Measurements from ENCODE around the gene MYO1H. TPM values are rescaled to one million over a fixed set of nuclear protein-coding genes. Genes with fewer than 3 reads are reported as not detected.

Gene MYO1H
- total RNA-seq, 1 donor from 2014 or later: not detected

DNA sequence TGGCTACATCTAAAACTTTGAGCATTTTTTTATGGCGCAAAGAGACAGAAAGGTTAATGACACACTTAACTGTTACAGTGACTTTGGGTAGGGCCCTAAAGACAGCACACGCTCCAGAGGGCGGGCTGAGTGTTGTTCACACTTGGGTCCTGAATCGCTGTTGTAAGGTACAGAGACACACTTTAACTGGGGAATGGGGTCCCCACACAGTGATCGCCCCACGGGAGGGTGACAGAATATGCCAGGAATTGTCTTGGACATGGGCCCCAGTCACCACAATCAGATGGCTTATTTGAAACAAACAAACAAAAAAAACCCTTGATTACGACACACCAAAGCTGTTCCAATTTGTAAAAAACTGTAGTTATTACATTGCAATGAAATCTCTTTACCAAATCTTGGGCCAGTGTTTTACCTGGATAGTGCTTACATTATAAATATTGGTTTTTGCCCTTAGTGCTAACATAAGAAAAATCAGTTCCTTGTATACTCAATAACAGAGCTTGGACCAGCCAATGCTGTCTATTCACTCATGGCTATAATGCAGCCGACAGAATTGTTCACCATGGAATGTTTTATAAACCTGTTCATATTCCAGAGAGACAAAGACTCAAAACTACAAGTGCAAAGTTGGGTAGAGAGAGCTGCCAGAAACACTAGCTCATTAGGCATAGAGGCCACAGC is 101.1 kb downstream of the MYO1H start:
- no peak for DNase-seq (ENCODE audit: low spot score)

DNA sequence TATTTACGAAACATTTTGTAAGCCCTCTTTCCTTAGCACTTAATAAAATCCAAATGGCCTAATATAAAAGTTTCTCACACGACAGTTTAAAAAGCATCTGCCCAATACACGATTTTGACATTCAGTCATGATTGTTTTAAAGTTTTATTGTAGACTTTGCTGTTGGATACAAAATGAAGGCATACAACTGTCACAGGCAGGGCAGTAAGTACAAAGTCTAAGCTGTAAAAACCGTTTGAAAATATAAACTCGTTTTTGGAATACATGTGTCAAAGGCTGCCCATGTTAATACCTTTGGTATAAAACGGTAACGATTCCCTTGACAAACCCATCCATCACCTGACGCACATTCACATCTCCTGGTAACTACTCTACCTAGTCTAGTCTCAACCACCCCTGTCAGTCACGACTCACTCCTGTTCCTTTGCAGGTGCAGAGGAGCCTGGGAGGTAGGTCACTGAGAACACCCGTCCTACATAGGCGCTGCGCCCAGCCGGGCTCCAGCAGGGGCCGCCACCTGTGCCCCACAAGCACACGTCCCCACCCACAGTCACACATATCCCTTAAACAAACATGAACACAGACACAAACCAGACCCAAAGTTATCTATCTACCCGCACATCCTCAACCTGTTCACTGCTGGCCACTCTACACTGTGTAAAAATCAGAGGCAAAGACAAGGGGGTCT is 102.3 kb downstream of the MYO1H start:
- no peak for DNase-seq (ENCODE audit: low spot score)

DNA sequence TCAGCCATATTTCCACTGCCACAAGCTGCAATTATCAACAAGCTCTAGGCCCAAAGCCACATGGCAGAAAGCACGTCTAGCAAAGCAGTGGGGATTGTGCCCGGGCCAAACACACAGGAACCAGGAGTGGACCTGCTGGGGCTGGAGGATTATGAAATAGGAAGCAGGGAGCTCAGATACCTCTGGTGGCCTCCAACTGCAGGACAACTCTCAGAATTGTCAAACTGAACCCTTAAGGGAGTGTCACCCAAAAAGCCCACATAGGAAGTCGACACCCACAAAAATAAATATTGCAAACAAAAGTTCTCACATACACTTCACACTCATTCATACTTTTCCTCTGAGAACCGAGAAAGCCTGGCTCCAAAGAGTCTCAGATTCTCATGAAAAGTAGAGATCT is 103.3 kb downstream of the MYO1H start:
- DNase-seq (ENCODE audit: low spot score): no peak

DNA sequence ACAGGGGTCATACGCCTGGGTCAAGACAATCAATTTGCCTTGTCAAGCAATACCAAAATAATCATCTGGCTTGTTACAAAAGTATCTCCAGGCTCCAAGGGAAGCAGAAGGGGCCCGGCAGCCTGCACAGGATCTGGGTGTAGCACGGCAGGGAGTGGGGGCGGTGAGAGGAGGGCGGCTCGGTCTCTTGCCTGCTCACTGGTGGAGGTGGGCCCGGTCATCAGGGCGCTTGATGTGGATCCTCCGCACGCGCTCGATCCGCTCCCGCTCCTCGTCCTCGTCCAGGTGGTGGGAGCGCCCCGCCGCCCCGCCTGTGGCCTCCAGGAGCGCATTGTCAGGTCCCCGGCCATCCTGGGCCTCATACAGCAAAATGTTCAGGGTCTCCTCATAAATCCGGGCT is 103.7 kb downstream of the MYO1H start:
- DNase-seq (ENCODE audit: low spot score): no peak

DNA sequence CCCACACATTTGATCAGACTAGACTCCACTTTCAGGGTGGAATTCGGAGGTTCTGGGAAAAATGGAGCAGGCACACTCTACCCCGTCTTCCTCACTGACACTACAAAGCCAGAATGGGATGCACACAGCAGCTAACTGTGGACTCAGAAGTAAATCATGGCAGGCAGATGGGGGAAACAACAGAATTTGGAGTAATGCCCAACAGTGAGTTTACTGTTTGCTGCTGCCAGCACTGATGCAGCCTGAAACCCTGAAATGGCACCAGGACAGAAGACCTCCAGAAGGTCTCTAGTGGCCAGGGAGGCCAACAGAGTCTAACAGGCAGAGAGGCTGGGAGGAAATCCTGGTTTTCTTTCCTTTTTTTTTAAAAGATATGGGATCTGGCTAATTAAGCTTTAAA is 104.8 kb downstream of the MYO1H start:
- no peak for DNase-seq (ENCODE audit: low spot score)

DNA sequence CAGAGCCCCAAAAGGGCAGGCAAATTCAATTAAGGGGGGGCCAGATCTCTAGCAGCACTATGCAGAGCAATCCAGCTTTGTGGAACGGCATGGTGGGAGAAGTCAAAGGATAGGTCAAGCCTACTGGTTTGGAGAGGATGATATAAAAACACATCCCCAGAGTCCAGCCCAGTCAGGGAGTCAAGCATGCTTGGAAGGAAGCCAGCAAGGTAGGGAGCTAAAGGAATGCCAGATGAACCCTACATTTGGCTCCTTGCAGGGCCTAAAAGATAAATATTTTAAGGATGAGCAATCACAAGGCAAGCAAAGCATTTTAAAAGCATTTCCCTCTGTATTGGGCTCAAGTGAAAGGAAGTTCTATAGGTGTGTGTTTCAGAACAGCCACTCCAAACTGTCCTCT is 108.0 kb downstream of the MYO1H start:
- DNase-seq (ENCODE audit: low spot score): no peak

DNA sequence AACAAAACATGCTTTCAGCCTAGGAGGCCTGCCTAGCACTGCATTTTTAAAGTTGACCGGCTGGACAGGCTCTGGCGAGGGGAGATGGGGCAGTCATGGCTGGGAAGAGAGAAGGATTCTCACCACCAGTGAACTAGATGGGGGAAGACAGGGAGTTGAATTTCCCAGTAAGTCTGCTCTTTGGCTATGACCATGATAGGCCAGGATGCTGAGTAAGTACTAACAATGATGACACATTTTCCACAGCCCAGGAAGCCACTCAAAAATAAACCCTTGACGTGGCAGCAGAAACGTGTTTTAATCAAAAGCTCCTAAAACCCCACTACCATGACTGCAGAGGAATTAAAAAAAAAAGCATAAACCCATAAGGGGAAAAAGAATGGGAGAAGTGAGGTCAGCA is 110.4 kb downstream of the MYO1H start:
- no peak for DNase-seq (ENCODE audit: low spot score)

DNA sequence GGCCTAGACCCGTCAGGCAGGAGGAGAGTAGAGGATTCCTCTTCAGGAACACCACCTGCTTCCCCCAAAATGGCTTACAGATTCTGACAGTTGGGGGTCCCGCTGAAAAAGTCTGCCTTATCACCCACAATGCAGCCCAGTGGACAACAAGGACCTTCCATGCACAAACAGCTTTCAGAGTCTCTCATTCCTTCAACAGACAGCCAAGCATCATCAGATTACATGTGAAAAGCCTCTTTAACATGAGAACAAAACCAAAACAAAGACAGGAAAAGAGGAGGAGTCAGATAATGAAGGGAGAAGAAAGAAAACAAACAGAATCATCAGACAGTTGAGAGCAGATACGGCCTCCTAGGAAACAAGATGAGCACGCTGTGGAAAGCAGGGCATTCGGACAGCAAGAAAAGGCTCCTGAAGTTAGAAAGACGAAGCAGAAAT is 111.1 kb downstream of the MYO1H start:
- no peak for DNase-seq (ENCODE audit: low spot score)

DNA sequence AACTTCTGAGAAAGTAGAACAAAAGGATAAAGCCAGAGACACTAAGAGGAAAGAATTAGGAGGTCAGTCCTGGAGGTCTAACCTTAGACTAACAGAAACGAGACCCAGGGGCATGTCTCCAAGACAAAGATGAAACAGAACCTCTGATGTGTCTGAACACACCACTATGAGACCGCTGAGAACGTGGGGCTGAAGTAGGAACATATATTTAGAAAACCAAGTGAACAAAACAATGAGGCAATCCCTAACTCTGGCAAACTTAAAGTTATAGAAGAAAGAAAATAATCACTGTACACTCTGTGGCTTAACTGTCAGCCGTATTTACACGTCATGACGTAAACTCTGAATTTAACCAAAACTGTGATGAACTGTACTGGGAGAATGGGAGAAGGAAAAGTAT is 111.5 kb downstream of the MYO1H start:
- no peak for DNase-seq (ENCODE audit: low spot score)

DNA sequence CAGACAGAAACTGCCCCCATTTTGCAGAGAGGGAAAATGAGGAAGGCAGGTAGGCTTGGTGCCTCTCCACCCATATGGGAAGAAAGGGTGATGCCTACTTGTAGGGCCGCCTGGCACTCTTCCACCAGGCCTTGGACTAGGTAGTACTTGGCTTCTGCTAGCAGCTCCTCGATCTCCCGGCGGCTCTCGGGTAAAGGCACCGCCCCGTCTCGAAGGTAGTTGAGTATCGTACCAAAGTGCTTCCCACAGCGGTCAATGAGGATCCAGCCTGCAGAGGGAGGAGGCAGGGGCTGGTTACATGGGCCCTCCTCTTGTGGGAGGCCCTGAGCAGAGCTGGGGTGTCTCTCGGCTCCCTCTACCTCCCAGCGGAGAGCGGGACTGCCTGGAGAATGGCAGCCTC is 112.8 kb downstream of the MYO1H start:
- no peak for DNase-seq (ENCODE audit: low spot score)

DNA sequence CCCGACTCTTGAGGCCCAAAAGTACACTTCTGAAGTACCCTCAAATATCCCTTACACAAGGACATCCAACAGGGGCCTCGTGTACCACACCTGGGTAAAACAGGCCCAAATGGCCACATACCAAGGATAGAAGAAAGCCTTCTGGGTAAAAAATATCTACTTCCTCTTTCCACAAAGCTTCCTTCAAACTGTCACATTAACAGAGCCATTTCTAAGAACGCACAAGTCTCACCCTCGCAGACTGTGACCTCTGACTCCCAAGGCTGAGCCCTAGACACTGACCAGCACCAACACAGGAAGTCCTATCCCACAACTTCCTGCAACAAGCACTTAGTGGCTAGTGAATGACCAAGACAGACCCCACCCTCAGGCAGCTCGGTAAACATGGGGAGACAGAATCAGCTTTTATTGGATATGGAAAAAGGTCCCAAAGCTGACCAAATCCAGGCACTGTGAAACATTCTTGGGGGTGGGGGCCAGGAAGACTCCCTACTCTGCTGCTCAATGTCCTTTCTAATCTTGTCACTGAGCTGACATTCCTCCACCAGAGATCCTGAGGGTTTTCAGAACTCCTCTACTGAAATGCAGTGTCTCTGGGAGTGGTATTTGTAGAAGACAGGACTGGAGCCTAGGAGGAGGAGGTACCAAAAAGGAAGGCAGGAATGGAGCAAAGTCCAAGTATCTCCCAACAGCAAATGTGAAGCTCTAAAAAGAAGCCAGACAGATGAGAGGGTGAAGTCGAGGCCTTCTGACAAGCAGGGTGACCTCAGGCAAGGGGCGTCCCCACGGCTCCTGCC is 113.5 kb downstream of the MYO1H start:
- peak; percentile 59 for DNase-seq (ENCODE audit: low spot score)

DNA sequence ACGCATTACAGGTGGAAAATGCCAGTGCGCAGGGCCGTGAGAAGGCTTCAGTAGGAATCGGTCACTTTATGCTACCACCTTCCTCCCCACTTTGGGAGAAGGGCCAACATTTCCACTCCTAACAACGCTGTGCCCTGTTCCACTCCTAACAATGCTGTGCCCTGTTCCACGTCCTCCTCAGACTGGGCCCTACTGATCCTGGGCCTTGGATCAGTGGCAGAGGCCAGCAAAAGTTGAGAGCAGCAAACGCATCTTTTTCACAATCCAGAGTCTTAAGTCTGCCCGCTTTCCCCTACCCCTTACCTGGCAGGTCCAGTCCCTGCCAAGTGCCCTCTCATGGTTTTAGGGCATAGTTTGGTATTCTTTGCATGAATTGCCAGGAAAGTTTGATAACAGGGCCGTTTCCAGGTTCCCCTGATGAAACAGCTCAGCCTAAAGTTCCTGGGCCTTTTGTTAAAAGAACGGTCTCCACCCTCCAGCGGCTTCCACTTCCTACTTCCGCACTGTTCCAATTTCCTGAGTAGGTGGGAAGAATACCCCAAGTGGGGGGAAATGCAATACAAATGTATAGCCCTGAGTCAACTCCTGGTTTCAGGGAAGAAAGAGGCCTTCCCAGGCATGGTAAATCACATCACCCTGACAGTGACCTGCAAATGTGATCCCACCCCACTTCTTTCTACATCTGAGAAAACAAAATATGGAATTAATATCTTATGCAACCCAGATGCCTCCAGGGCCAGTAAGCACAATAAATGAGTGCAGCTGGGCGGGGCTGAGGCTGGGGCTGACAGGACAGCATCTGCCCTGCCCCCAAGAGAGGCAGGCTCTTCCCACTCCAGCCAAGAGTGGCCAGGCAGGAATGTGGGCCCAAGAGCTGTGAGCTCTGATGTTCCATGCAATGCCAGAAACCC is 114.4 kb downstream of the MYO1H start:
- DNase-seq (ENCODE audit: low spot score): peak; percentile 83

DNA sequence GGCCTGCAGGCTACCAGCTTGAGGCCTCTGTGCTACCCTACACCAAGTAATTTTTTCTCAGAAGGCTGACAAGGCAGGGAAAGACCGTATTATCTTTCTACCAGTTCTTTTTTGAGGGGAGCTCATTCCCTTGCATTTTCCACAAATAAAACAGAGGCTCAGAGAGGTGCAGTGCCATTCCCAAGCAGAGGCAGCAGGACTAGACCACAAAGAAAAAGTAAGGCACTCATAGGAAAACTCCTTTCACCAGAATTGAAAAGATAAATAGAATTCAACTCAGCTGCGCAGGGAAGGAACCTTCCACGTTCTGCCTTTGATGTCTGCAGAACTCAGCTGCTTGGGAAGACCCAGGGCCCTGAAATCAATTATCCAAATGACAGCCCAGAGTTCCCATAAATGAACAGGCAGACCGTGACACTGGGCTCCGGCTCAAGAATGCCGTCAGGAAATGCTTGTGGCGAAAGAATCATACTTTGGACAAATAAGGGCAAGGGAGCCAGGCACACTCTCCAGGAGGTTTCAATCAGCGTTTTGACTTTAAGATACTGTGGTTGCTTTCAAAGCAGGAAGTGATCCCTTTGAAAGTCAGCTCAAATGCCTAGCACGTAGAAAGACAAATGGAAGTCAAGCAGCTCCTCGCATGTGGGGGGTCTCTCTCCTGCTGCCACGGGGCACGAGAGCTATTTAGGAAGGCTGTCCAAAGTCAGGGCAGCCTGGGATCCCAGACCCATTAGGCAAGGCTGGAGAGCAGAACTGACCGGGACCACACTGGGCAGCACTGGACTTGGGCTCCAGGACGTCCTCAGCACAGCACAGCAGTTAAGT is 115.4 kb downstream of the MYO1H start:
- peak; percentile 88 for DNase-seq (ENCODE audit: low spot score)

DNA sequence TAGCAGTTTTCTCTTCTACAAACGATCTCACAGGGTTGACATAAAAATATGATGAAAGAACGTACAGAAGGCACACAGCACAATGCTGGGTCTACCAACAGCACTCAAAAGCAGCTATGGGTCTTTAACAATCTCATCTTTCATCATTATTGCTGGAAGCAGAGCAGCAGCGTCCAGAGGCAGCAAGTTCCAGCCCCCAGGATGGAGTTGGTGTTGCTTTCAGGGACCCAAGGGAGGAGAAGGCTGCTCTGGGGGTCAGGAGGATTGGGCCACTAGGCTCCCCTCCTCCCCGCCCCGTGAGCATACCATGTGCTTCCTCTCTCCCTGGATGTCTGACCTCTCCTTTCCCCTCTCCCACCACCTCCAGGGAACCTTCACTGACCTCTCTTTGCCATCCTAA is 116.1 kb downstream of the MYO1H start:
- DNase-seq (ENCODE audit: low spot score): no peak

DNA sequence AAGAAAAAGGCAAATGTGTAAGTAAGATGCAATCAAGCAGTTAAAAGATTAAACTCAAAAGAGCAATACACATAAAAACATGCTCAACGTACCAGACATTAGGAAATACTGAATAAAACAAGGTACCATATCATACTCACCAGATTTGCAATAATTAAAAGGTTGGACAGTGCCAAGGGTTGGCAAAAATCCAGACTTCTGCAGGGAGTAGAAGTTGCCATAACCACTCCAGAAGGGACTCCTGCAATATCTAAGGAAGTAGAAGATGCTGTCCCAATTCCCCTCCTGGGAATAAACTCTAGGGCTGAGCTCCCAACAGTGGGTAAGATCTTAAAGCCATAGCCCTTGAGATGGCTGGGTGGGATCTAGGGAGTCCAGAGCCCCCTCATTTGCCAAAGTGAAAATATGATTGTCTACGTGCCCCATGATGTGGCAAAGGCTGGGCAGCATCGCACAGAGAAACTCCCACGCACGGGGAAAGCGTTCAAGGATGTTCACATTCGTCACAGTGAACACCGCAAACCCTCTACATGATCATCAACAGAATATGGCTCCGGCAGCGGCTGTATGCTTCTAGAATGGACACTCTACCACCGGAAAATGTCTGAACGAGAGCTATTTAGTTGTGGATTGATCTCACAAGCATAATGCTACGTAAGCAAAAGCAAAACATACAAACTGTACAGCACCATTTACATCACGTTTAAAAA is 117.1 kb downstream of the MYO1H start:
- DNase-seq (ENCODE audit: low spot score): no peak

DNA sequence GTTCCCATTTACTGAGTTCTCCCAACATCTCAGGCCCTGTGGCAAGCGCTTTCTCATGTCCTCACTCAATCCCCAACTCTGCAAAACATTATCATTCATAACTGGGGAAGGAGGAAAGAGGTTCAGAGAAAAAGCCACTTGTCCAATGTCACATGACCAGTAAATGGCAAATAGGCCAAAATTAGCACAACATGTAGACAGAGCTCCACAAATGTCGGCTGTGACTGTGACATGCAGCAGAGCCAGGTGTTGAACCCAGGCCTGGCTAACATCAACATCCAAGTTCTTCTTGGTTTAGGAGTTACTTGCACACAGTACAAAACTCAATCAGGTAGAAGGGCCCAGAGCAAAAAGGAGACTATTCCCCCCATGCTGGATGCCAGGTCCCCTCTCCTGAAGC is 118.6 kb downstream of the MYO1H start:
- DNase-seq (ENCODE audit: low spot score): no peak

DNA sequence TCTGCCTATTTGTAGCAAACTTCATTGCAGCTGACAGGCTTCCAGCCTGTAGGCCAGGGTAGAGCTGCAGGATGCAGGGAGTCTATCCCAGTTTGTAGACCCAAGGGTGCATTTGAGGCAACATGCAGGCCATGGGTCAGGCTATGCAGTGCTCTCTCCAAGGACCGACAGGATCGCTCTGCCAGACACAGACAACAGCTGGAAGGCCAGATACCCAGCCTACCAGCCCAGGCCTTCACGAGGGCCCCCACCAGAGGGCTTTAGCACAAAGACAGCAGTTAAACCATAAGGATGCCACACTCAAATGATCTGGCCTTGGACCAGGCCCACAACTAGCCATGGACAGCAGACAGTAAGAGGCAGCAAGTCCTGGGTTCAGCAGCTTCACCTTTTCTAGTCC is 119.1 kb downstream of the MYO1H start:
- DNase-seq (ENCODE audit: low spot score): no peak

DNA sequence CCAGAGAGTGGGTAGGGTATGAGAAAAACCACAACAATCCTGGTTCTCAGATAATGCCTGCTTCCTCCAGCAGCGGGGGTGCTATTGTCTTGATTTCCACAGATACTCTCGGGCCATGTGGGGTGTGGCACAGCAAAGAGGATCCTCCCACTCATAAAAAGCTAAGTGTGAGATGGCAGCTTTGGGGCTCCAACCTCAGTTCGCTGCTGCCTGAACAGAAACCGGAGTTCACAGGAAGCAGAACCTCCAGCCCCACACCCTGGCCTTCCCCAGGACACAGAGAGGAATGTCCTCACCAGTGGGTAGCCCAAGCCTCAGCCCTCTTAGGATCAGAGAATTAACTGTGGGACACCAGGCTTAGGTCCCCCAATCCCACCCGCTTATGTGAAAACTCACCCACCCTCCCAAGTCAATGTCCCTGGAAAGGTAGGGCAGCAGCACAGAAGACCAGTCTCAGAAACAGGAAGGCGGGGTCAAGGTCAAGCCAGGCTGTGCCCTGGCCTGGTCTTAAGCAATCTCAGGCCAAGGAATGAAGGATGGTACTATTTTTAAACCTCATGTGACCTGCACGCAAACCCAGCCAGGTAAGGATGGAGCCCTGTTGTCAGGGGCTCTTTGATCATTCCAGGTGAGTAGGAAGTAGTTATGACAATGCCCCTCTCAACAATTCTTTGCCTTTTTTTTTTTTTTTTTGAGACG is 120.4 kb downstream of the MYO1H start:
- DNase-seq (ENCODE audit: low spot score): no peak

DNA sequence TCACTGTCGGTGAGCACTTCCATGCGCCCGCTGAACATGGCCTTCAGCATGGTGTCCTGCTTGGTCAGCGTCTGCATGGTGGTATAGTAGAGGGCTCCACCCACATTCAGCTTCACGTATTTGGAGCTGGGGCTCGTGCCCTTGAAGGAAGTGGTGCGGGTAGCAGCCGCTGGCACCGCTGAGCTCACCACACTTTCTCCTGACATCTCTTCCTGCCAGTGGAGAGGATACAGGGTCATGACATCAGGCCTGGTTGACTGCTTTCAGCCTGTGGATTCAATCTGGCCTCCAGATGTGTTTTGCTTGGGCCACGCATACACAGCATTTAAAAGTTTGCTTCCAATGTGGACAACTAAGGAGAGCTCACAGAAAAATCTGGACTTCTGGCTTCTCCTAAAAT is 121.8 kb downstream of the MYO1H start:
- DNase-seq (ENCODE audit: low spot score): no peak

DNA sequence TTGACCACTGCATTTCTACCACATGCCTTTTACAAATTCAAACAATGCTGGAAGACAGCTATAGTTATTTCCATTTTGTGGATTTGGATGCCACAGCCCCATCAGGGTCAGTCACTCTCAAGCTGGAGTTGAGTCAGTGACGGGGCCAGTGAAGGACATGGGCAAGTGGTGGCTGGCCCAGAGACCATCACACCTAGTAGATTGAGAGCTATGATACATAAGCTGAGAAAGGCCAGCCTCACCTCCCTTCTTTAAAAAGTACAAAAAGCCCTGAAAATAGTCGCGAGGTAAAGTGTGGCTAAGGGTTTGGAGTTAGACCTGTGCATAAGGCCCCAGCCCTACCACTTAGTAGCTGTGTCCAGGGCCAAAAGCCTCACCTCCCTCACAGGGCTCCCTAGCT is 125.3 kb downstream of the MYO1H start:
- DNase-seq (ENCODE audit: low spot score): no peak
